Stimulated activated naive CD4-positive, alpha-beta T cell treated with Interleukin-2 at 50 U/mL for 16 hours (primary cell): ENCODE results near the gene MRPL20.
"Not testable (repeated sequence)": the region's sequence is repeated elsewhere in the genome, so short reads cannot be mapped to it uniquely, and the experiment has no call there.

Experiments
- DNase-seq: peaks from one replicate; lab custom pipeline; 2025; lab: John Stamatoyannopoulos, UW

The MRPL20 gene

DNA sequence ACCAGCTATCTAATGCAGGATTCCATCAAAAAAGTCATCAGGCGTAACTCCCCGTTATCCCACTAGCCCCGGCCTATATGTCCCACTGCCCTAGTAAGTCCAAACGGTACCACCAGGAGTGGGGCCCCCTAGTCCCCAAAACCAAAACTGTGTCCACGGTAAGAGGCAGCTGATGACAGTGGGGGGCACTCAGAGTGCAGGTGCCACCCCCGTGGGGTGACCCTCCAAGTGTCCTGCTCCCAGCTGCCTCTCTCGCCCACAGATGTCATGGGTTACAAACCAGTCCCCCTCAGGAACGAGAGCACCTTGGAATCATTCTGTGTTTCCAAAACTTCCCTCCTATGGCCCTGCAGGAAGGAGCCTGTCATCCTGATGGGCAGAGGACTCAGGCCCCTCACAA is 21.2 kb downstream of the MRPL20 start:
- DNase-seq = no peak

DNA sequence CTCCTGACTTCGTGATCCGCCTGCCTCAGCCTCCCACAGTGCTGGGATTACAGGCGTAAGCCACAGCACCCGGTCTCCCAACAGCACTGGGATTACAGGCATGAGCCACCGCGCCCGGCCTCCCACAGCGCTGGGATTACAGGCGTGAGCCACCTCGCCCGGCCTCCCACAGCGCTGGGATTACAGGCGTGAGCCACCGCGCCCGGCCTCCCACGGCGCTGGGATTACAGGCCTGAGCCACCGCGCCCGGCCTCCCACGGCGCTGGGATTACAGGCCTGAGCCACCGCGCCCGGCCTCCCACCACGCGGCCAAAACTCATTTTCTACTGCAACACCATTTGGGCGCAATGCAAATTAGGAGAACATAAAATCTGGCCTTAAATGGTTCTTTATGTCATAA is 21.8 kb downstream of the MRPL20 start:
- DNase-seq = not testable (repeated sequence)

DNA sequence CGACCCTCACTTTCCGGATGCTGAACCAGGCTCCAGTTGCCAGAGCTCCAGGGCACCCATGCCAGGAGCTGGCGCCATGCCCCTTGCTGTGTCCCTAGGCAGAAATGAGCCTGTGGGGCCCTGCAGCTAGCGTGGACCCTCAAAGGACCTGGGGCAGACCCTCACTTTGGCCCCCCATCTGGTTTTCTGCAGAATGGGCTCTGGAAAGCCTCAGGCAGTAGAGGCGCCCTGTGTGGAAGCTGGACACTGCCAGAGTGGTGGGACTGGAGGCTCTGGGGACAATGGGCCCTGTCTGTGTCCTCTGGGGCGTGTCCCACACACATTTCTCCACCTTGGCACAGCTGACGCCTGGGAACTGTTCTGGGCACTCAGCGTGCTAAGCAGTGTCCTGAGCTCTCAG is 25.8 kb downstream of the MRPL20 start:
- DNase-seq = no peak

DNA sequence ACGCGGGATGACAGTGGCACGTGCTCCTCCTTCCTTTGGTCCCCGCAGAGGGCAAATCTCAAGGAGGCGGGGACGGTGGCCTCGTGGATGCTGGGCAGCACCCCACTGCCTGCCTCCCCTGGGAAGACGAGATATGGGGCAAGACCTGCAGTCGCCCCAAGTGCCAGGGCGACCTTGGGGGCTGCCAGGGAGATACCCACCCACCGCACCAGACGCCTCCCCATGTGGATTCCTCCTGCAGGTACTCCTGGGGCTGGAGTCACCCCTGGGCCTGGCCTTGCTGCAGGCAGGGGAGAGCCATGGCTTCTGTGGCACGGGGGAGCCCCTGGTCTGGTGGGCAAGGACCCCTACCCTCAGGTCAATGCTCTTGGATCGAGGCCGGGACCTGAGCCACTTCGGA is 26.2 kb downstream of the MRPL20 start:
- DNase-seq = no peak

DNA sequence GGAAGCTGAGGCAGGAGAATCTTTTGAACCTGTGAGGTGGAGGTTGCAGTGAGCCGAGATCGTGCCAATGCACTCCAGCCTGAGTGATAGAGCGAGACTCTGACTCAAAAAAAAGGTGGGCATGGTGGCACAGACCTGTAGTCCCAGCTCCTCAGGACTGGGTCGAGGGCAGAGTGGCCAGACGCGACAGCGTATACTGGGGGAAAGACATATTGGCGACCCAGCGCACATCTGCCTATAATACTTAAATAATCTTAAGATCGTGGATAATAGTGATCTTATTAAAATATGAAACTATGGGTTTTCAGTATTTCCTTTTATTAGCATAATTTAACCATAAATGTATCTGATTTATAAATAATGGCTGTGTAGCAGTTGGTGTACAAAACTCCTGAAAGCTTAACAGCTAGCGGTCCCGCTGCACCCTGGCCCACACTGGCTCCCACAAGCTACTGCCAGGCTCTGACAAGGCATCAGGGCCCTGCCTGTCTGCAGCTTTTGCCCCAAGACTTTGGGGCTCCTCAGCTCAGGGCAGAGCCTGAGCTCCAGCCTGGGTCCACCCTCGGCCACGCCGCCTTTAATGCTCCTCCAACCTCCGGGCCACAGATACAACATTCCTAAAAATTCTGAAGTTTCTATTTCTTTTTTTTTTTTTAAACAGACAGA is 29.4 kb downstream of the MRPL20 start:
- DNase-seq = no peak

DNA sequence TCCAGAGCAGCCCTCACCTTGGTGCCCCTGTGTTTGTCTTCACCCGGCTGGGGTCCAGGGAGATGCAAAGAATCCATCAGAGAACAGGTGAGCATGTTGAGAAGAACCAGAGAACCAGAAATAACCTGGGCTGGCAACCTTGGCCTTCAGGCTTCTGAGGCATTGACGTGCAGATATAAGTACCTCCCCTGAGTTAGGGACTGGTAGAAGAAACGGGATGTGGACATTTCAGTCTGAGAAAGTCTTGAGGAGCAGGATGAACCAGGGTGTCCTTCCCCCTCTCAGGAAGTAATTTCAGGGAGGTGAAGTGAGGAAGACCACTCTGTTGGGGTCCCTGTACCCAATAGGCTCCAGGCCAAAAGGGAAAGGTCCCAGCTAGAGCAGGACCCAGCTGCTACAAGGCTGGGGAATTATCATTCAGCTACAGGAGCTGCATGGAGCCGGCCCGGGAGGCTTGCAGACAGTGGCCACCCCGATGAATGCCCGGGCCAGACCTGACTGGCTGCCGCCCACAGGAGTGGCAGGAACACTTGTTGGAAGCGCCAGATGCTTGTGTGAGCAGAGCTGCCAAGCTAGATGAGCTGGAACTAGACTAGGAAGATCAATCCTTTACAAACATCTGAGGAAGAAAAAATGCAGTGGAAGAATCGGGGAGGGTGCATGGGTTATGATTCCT is 30.4 kb downstream of the MRPL20 start:
- no peak for DNase-seq

DNA sequence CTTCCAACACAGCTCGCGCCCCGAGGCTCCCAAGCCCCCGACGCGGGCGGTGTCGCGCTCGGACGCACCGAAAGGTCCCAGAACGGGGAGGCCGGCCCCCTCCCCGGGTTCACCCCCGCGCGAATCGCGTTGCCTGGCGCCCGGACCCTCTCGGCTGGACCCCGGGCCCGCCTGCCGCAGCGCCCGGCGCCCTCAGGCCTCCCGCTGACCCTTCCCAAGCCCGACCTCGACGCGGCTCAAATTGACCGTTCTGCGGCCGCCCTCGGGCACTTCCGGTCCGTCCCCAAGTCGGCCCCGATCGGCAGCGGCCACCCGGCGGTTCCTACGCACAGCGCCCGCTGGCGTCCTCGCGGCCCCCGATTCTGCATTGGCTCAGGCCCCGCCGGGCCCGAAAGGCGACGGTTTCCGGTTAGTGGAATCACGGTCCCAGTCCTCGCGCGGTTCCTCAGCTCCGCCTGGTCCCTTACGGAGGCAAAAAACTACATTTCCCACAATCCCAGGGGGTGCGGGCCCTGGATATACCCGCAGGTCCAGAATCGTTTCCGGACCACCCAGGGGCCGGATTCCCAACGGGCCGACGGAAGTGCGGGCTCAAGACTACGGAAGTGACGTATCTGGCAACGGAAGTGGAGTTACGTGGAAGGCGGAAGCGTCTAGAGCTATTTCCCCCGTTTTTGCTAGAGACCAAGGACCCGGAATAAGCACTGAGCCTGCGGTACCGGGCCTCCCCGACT is 32.0 kb downstream of the MRPL20 start, which contains the start of gene AURKAIP1:
Gene AURKAIP1, minus strand, starts transcription at position 279 of the 734 bp plus-strand sequence. CDS start 451 bp downstream, outside the sequence.
- peak; percentile 96 for DNase-seq

DNA sequence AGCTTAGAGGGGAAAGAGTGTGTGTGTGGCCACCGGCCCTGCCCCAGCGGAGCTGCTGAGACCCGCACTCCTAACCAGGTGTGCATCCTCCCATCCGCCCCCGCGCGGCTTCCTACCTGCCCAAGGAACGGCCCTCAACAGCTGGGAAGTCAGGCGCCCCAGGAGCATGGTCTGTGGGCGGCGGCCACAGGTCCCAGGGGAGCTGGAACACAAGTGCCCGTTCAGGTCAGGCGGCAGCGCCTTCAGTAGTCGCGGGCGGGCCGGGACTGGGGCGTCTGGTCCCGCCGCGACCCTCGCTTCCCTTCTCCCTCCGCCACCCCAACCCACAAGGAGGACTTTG is 32.5 kb downstream of the MRPL20 start:
- no peak for DNase-seq

DNA sequence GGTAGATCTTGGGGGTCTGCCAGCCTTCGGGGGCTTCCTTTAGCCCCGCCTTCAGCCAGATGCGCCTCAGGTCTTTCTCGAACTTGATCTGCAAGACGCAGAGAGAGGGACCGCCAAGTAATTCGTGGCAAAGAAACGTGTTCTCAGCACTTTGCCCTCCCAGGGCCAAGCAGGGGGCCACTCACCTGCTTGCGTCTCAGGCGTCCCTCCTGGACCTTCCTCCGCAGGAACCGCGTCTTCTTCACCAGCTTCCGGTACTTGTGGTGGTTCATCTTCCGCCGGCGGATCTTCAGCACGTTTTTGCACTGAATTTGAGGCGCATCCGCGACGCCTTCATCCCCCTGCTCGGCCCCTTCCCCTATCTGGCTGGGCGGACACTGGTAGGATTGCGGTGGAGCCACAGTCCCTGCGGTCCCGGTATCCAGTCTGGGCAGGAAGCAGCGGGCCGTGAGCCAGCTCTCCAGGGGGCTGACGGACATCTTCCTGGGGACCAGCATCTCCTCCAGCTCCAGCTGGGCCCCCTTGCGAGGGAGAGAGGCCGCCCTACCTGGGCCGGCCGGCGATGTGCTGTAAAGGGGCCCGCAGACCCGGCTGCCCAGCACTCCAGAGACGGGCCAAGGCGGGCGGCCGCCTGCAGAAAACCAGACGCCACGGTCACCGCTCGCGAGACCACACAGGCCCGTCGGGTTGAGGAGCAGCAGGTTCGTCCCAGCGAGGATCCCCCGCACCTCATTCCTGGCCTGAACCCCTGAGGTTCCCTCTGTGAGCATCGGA is 33.1 kb downstream of the MRPL20 start:
- DNase-seq = no peak

DNA sequence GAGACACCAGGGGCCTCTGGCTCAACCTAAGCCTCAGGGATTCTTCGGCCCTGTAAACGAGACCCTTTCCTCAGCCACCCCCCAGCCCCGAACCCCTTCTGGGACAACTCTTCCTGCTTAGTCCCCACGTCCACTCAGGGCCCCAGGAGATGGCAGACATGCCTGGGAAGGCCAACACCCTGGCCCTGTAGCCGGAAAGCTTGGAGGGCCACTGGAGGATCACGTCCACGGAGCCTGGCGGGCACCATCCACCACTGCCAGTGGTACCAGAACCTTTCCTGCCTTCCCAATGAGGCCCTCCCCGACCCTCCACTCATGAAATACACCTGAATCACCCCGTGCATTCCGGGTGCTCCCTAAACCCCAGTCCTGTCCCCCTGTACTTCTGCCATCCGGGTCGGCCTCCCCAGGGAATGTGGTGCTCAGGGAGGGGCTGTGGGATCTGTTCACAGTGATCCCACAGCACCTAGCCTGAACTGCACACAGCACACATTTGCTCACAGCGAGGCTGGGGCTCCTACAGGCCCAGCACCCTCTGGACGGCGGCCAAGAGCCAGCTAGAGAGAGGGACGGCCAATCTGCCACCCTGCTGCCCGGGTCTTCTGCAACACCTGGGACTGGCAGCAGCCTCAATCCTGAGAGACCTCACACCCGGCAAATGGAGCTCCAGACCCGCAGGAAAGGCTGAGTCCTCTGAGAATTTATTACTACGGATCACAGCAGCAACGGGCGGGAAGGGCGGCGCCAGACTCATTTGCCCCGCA is 33.9 kb downstream of the MRPL20 start:
- no peak for DNase-seq

DNA sequence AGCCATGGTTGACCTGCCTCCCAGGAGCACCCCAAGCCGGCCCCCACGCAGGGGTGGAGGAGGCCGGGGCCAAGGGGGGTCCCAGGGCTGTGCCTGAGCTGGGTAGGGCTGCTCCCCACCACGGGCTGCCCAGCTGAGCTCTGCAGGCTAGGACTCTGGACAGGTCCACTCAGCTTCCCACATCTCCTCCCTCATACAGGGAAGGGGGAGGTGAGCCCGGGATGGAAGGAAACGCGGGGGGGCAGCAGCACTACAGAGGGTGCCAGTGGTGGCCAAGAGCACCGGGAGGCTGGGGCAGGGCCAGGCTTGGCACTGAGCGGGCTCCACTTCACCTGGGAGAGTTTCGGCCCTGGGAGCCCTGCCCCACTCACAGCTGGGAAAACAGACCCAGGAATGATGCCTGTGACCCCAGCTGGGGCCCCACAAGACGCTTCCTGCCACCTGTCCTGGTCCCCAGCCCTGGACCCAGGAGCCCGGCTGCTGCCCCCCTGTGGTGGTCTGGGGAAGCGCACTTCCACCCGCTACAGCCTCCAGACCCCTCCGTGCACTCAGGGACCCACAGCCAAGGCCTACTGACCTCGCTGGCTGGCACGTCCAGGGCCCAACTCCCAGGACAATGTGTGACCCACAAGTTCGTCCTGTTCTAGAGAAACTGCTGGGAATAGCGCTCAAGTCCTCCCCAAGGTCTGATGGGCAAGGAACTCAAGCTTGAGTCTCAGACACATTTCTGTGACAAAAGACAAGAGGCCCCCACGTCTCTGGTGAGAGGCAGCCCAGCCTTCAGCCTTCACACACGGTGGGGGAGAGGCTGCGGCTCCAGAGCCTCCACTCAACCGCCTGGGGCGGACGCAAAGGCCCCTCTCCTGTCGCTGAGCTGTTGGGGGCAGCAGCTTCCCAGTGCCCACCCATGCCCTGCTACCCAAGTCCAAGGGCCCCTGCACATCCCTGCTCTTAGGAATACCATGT is 35.1 kb downstream of the MRPL20 start:
- DNase-seq = peak; percentile 58

DNA sequence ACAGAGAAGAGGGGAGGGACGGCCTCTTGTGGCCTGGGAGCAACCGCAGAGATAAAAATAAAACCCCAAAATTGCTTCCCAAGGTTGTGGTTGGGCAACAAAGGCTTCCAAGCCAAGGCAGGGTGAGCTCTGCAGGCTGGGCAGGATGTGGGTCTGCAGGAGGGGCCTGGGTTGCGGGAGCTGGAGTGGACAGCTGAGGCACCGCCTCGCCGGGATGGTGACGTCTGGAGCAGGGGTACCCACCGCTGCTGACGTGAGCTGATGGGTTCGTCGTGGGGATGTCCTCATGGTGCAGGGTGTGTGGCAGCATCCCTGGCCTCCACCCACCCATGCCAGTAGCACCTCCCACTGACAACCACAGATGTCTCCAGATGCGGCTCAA is 35.7 kb downstream of the MRPL20 start:
- DNase-seq = peak; percentile 35

DNA sequence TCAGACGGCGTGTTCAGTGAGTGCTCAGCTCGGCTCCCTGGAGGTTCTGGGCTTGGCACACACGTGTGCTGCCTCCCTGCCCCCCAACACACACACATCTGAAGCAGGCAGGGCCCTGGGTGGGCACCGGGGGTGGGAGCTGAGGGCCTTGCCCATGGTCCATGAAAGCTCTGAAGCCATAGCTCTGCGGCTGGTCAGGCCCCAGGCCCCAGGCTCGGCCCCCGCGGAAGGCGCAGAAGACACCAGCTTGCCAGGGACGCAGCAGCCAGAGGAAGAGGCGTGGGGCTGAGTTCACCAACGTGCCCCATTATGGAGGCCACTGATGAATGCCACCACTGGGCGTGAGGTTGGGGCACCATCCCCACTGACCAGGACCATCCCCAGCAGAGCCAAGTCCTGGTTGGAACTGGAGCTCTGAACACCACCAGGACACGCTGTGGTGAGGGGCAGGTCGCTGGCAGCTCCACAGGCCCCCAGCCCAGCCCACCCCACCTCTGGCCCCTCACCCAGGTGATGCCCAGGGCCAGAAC is 36.3 kb downstream of the MRPL20 start:
- no peak for DNase-seq

DNA sequence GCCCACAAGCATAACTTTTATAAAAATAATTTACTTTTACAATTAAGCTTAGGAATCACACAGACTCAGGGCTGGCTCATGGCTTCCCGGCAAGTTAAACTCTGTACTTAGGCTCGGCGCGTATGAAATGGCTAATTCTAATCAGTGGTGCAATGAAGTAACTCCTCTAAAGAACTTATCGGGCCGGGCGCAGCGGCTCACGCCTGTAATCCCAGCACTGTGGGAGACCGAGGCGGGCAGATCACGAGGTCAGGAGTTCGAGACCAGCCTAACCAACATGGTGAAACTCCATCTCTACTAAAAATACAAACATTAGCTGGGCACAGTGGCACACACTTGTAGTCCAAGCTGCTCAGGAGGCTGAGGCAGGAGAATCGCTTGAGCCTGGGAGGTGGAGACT is 37.0 kb downstream of the MRPL20 start:
- not testable (repeated sequence) for DNase-seq

DNA sequence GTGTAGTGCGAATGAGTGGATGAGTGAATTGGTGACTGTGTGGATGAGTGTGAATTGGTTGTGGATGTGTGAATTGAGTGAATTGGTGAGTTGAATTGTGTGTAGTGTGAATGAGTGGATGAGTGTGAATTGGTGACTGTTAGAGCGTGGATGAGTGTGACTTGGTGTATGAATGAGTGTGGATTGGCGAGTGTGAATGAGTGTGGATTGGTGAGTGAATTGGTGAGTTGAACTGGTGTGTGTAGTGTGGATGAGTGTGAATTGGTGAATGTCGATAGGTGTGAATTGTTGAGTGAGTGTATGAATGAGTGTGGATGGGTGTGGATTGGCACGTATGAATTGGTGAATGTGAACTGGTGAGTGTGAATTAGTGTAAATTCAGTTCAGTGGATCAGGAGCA is 39.8 kb downstream of the MRPL20 start:
- no peak for DNase-seq

DNA sequence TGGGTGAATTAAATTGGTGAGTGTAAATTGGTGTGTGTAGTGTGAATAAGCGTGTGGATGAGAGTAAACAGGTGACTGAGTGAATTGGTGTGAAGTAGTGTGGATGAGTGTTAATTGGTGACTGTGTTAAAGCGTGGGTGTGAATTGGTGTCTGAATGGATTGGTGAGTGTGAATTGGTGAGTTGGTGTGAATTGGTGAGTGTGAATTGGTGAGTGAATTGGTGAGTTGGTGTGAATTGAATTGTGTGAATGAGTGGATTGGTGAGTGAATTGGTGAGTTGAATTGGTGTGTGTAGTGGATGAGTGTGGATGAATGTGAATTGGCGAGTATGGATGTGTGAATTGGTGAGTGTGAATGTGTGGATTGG is 40.4 kb downstream of the MRPL20 start:
- no peak for DNase-seq

DNA sequence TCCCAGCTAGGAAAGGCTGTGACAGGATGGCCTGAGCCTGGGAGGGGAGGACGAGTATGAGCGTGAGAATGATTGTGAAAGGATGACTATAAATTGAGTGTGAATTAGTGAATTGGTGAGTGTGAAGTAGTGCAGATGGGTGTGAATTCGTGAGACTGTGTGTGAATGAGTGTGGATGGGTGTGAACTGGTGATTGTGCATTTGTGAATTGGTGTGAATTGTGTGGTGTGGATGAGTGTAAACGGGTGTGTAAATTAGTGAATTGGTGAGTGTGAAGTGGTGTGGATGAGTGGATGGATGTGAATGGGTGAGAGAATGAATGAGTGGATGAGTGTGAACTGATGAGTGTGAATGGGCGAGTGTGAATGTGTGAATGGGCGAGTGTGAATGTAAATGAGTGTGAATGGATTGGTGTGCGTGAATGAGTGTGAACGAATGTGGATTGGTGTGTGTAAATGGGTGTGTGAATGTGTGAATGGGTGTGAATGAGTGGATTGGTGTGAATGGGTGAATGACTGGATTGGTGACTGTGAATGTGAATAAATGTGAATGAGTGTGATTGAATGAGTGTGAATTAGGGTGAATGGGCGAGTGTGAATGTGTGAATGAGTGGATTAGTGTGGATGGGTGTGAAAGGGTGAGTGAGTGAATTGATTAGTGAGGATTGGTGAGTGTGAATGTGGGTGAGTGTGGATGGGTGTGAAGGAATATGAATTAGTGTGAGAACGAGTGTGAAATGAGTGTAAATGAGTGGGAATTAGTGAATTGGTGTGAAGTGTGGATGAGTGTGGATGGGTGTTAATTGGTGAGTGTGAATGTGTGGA is 41.0 kb downstream of the MRPL20 start:
- no peak for DNase-seq

DNA sequence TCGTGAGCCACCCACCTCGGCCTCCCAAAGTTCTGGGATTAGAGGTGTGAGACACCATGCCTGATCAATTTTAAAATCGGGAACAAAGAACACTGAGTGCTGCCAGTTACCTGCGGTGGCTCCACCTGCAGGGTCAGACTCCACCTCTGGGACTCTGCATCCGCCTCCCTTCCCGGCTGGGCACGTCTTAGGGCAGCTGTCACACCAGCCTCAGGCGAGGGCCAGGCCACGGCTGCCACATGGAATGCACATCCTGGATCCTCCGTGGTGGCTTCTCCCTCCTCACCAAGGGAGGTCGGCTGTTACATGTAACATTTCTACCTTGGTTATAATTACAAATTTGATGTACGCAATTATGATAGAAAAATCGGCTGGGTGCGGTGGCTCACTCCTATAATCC is 42.8 kb downstream of the MRPL20 start:
- no peak for DNase-seq

DNA sequence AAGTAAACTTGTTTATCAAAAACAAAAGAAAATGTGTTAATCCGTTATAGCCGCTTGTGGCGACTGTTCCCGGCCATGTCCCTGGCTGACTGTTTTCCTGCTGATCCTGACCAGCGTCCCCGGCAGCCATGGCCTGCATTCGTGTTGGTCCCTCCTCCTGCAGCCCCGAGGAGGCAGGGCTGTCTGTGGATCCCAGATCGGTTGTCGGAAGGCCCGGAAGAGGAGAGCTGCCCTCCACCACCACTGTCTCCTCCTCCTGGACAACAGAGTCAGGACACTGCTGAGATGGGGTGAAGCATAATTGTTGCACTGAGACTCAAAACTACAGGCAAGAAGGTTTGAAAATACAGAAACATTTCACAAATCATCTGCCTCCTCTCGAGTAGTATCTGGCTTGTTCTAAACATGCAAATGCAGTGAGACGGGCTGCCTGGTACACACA is 45.1 kb downstream of the MRPL20 start:
- DNase-seq = no peak
